NCI-H2227 (cell line): ENCODE data around the gene UHMK1.
"Not testable (repeated sequence)": the region's sequence is repeated elsewhere in the genome, so short reads cannot be mapped to it uniquely, and the experiment has no call there.

Experiments
- DNase-seq: peaks from one replicate; lab custom pipeline; 2025; ENCODE audit not compliant: unreplicated experiment; lab: John Stamatoyannopoulos, UW

UHMK1 gene

DNA sequence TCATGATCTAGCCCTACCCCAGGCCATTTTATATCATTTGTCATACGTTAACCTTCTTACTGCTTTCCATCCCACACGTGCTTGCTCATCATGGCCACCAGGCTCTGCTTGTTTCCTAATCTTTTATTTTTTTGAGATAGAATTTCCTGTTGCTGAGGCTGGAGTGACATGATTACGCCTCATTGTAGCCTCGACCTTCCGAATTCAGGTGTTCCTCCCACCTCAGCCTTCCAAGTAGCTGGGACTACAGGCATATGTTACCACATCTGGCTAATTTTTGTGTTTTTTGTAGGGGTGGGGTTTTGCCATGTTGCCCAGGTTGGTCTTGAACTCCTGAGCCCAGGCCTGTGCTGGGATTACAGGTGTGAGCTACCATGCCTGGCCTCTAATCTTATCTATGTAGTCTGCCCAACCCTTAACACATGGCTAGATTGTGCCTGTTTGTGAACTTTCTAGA lies 67.2 kb downstream of the UHMK1 start:
- no peak for DNase-seq

DNA sequence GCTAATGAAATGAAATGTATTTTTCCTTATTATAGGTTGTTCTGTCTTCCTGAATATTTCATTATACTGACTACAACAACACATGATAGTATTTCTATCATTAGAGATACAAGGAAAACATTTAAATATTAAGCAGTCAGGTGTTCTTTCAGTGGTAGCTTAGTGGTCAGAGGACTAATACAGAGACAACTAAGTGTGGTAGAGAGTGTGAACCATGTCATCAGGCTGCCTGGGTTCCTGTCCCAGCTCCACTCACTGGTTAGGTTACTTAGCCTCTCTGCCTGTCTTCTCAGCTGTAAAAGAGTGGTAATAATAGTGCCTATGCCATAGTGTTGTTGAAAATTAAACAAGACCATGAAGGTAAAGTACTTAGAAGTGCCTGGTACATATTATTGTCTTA lies 67.8 kb downstream of the UHMK1 start:
- DNase-seq = no peak

GRCh38 chr1:162566870-162567269 lies 69.3 kb downstream of the UHMK1 start:
- DNase-seq = no peak

DNA sequence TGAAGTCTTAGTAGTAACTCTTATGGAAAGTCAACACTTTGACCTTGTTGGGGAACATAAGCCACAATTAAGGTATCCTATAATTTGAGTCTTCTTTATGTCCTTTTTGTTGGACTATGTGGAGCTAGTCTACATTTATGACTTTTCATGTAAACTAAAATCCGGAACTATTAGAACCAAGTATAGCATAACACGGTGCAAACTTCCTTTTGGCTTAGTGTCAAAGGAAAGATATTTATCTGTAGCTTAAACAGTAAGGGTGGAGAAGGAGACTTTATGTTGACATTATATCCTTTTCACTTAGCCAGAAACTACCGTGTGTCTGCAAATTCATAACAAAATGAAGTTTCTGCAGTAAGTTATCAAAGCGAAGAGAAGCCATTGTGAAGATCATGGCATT lies 71.2 kb downstream of the UHMK1 start:
- DNase-seq = no peak

DNA sequence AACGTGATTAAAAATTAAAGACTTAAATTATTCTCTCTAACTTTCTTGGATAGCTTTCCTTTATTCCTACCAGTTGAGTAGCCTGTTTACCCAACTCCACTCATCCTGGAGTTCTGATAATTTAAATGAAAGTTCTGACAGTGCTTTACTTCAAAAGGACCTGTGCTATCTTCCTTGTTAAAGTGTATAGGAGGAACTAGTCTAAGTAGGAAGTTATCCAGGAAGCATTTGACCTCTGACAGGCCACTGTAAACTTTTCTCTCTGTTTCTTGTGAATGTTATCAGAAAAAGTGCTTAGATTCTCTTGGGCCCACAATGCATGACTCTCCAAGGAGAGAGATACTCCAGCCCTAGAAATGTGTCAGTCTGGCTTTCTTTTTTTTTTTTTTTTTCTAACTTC lies 73.1 kb downstream of the UHMK1 start:
- no peak for DNase-seq

- not testable (repeated sequence) for DNase-seq
Measured at GRCh38 chr1:162571121-162571520, 73.5 kb downstream of the UHMK1 start.

DNA sequence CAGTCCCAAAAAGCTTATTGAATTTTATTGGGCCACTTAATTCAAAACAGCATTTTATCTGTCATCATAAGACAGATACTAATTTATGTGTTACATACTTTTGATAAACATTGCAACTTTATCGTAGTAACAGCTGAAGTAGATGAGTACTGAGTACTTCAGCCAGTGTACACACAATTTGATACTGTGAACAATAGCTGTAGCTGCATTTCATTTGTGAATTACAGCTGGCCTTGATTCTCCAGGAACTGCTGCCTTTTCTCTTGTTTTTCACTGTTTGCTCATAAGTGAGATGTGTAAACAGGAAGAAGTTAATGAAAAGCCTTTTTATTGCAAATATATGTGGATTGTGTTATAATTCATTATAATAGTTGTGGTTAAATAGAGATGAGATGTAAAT lies 74.1 kb downstream of the UHMK1 start:
- no peak for DNase-seq

GRCh38 chr1:162573136-162573535 lies 75.5 kb downstream of the UHMK1 start:
- DNase-seq = no peak

GRCh38 chr1:162578071-162578700 lies 80.6 kb downstream of the UHMK1 start:
- DNase-seq = no peak

- DNase-seq = no peak
Measured at GRCh38 chr1:162578936-162579335, 81.3 kb downstream of the UHMK1 start.
